Stimulated activated CD8-positive, alpha-beta memory T cell treated with anti-CD3 and anti-CD28 coated beads, Interleukin-4, amount 100 ng/mL, for 1 hour (primary cell): ENCODE data around the gene IRF9.

Source experiments
- DNase-seq, 2 donors: peaks; one replicate each; pipeline ENCODE4 v3.0.0-alpha.2; 2020; ENCODE audit warnings: low read depth in 2 of 2, low spot score in 1 of 2

The IRF9 gene

GRCh38 chr14:24146978-24147760, 13.9 kb upstream of the IRF9 start, which contains the start of gene RNF31:
RNF31 (plus strand) TSS chr14:24147498; CDS start chr14:24147699, 201 bp downstream.
- peak; percentile 90 to 94 for DNase-seq

- no peak for DNase-seq
Measured at GRCh38 chr14:24147761-24148428, 13.2 kb upstream of the IRF9 start.

DNA sequence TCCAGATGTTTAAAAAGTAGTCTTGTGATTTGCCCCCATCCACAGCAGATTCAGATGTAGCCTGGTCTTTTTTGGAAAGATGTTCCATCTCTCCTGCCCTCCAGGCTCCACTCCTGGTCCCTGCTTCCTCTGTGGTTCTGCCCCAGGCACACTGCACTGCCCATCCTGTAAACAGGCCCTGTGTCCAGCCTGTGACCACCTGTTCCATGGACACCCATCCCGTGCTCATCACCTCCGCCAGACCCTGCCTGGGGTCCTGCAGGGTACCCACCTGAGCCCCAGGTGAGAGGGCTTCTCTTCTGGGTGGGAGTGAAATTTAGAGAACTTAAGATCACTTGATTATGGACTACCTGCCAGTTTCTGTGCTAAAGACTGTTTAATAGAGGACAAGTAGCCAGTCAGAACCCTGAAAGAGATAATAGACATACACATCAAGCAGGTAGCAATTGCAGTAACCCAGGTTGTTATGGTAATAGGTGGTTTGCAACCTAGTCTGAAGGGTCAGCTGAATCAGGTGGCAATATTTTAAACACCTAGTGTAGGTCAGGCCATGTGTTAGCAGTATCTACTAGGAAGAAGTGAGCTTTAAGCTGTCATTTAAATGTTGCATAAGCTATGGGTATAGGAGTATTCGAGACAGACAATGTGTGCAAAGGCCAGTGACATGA, 11.6 kb upstream of the IRF9 start:
- no peak for DNase-seq

GRCh38 chr14:24150061-24150460, 11.0 kb upstream of the IRF9 start:
- DNase-seq, result no peak

GRCh38 chr14:24150567-24150966, 10.5 kb upstream of the IRF9 start:
- no peak for DNase-seq

DNA sequence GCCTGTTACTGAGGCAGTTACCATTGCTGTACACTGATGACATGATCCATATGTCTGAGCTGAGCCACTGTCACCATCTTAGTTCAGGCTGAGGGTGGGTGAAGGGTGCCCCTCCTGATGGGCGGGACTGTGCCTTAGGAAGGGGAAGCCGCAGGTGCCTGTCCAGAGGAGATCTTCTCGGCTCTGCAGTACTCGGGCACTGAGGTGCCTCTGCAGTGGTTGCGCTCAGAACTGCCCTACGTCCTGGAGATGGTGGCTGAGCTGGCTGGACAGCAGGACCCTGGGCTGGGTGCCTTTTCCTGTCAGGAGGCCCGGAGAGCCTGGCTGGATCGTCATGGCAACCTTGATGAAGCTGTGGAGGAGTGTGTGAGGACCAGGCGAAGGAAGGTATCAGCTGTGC, 10.1 kb upstream of the IRF9 start:
- DNase-seq, result no peak

- DNase-seq, result no peak
Measured at GRCh38 chr14:24151404-24152080, 9.5 kb upstream of the IRF9 start.

DNA sequence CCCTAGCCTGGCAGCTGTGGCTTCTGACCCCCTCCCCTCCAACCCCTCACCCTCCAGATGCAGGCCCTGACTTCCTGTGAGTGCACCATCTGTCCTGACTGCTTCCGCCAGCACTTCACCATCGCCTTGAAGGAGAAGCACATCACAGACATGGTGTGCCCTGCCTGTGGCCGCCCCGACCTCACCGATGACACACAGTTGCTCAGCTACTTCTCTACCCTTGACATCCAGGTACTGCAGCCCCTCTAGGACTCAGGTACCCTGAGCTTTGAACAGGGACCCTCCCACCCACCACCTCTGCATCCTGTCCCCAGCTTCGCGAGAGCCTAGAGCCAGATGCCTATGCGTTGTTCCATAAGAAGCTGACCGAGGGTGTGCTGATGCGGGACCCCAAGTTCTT, 6.0 kb upstream of the IRF9 start:
- no peak for DNase-seq

- DNase-seq, result no peak
Measured at GRCh38 chr14:24156840-24157239, 4.2 kb upstream of the IRF9 start.

DNA sequence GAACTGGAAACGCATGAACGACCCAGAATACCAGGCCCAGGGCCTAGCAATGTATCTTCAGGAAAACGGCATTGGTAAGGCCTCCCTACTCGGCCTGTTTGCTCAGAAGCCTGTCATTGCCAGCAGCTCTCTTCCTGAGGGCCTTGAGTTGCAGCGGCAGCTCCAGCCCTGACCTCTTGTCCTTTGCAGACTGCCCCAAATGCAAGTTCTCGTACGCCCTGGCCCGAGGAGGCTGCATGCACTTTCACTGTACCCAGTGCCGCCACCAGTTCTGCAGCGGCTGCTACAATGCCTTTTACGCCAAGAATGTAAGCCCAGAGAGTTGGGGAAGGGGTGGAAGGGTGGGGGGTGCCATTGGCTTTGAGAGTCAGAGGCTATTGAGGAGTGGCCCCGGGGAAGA, 3.7 kb upstream of the IRF9 start:
- no peak for DNase-seq

DNA sequence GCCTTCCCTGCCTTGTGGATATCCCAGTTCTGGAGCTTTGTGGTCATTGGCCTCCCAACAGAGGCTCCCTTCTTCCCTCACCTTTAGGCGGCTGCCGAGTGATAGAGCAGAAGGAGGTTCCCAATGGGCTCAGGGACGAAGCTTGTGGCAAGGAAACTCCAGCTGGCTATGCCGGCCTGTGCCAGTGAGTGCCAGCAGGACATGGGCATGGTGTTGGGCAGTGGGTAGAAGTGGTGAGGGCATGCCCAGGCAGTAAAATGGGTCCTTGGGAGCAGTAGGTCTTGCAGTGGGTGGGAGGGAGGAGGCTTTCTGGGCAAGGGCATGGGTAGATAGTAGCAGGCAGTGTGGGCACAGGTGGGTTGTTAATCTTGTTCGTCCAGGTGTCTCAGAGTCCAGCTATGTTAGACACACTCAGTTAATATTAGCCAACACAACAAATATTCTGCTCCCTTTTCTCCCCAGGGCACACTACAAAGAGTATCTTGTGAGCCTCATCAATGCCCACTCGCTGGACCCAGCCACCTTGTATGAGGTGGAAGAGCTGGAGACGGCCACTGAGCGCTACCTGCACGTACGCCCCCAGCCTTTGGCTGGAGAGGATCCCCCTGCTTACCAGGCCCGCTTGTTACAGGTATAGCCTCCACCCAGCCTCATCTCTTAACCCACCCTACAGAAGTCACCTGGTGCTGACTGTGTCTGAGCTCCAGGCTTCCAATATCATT, 1.1 kb upstream of the IRF9 start:
- no peak for DNase-seq

GRCh38 chr14:24160499-24160849, 591 bp upstream of the IRF9 start:
- no peak for DNase-seq

GRCh38 chr14:24162093-24162492, 1.0 kb downstream of the IRF9 start:
- no peak for DNase-seq

- no peak for DNase-seq
Measured at GRCh38 chr14:24164518-24164991, 3.5 kb downstream of the IRF9 start.

GRCh38 chr14:24165785-24166184, 4.7 kb downstream of the IRF9 start:
- no peak for DNase-seq

DNA sequence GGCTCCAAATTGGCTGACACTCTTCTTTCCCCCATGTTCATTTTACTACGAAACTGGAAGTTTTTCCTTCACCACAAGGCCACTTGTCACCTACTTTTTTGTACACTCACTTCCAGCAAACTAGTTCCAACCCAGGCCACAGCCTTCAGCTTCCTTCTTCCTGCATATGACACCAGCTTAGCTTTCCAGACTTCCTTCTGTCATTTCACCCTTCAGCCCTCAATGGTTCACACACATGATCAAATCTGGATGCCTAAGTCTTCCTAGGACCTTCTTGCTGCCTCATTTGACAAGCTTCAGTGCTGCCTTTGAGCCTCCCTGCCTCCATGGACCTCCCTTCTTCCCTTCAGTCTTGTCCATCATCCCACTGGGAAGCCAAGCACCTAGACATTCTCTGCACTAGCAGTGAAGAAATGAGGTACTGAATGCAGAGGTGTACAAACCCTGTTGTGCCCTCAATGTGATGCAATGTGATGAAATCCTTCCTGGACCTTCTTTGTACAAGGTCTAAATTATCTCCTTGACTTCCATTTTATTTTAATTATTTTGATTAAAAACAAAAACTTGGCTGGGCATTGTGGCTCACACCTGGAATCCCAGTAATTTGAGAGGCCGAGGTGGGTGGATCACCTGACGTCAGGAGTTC, 6.5 kb downstream of the IRF9 start:
- DNase-seq, result no peak

- peak; percentile 42 to 59 for DNase-seq
Measured at GRCh38 chr14:24171422-24172260, 10.6 kb downstream of the IRF9 start, which contains the start of gene REC8. REC8 (plus strand) TSS chr14:24172080; CDS start chr14:24172553, 473 bp downstream.

DNA sequence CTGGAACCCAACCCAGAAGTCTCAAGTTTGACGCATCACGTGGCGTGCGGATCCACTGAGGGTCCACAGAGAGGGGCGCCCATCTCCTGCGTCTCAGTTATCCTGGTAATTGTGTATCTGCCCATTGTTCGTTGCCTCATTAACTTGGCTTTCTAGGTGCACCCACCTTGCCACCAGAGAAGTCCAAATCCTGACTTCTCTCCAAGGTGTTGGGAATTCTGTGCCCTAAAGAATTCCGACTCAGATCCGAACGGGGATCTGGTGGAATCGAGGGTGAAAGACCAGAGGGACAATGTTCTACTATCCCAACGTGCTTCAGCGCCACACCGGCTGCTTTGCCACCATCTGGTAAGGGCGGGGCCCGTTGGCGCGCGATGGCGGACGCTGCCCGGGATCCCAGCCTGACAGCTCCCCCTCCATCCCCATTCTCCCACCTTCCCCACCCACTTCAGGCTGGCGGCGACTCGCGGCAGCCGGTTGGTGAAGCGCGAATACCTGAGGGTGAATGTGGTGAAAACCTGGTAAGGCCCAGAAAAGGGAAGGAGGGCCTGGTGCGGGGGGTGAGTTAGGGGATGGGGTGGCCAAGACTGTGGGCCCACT, 11.3 kb downstream of the IRF9 start:
- DNase-seq, result no peak

DNA sequence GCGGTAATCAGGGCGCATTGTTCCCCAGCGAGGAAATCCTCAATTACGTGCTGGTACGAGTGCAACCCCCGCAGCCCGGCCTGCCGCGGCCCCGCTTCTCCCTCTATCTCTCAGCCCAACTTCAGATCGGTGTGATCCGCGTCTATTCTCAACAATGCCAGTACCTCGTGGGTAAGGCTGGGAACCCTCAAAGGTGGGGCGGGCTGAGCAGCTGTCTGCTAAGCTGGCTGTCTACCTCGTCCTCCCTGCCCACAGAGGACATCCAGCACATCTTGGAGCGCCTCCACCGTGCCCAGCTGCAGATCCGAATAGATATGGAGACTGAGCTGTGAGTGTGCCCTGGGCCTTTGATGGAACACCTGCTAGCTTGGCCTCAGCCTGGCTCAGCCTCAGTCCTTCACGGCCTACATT, 11.8 kb downstream of the IRF9 start:
- DNase-seq, result no peak
